ENCODE results near the gene BTN3A1. TPM values are rescaled to one million over a fixed set of nuclear protein-coding genes. Genes with fewer than 3 reads are reported as not detected.
"Not testable (repeated sequence)": the region's sequence is repeated elsewhere in the genome, so short reads cannot be mapped to it uniquely, and the experiment has no call there.

The BTN3A1 gene
- total RNA-seq, 1 donor from 2014 or later: 17.2 TPM

GRCh38 chr6:26450240-26450639 is 48.2 kb downstream of the BTN3A1 start:
- Histone ChIP-seq H3K9me3 (ENCODE audit: control insufficient read depth in 3 of 3, low read length in 3 of 3) (no peaks in the 10 kb centered on the region), H3K9ac (ENCODE audit: low read depth in 1 of 3, low read length in 3 of 3) (no peak overlapping the region), H3K4me1 (ENCODE audit: control insufficient read depth in 3 of 3, insufficient read depth in 3 of 3, low read length in 3 of 3) (peaks cover 0 to 4% (median 0%) of the 10 kb centered on the region in 3 donors), H3K4me3 (ENCODE audit: low read length in 3 of 3) (no peak overlapping the region), H3K27ac (ENCODE audit: low read depth, low read length) (no peak overlapping the region), H3K27me3 (ENCODE audit: control insufficient read depth in 3 of 3, insufficient read depth in 3 of 3, low read length in 3 of 3) (no peaks in the 10 kb centered on the region), H3K36me3 (ENCODE audit: control insufficient read depth in 3 of 3, insufficient read depth in 3 of 3, low read length in 3 of 3) (peaks cover 3 to 15% (median 4%) of the 10 kb centered on the region in 3 donors)

GRCh38 chr6:26452631-26453235 is 50.7 kb downstream of the BTN3A1 start:
- no peaks in the 10 kb centered on the region for H3K27me3 ChIP-seq (ENCODE audit: control insufficient read depth in 3 of 3, insufficient read depth in 3 of 3, low read length in 3 of 3)
- H3K9ac ChIP-seq (ENCODE audit: low read depth in 1 of 3, low read length in 3 of 3): no peak overlapping the region
- no peak overlapping the region for H3K27ac ChIP-seq (ENCODE audit: low read depth, low read length)
- H3K9me3 ChIP-seq (ENCODE audit: control insufficient read depth in 3 of 3, low read length in 3 of 3): no peaks in the 10 kb centered on the region
- H3K4me1 ChIP-seq (ENCODE audit: control insufficient read depth in 3 of 3, insufficient read depth in 3 of 3, low read length in 3 of 3): peaks cover 6 to 8% (median 7%) of the 10 kb centered on the region in 3 donors
- peaks cover 0 to 13% (median 4%) of the 10 kb centered on the region in 3 donors for H3K36me3 ChIP-seq (ENCODE audit: control insufficient read depth in 3 of 3, insufficient read depth in 3 of 3, low read length in 3 of 3)
- H3K4me3 ChIP-seq (ENCODE audit: low read length in 3 of 3): no peak overlapping the region

GRCh38 chr6:26454631-26455030 is 52.6 kb downstream of the BTN3A1 start:
- no peak overlapping the region for H3K9ac ChIP-seq (ENCODE audit: low read depth in 1 of 3, low read length in 3 of 3)

GRCh38 chr6:26455357-26455970 is 53.4 kb downstream of the BTN3A1 start:
- no peaks in the 10 kb centered on the region for H3K27me3 ChIP-seq (ENCODE audit: control insufficient read depth in 3 of 3, insufficient read depth in 3 of 3, low read length in 3 of 3)
- no peak overlapping the region for H3K4me3 ChIP-seq (ENCODE audit: low read length in 3 of 3)
- peaks cover 10 to 11% (median 11%) of the 10 kb centered on the region in 3 donors for H3K36me3 ChIP-seq (ENCODE audit: control insufficient read depth in 3 of 3, insufficient read depth in 3 of 3, low read length in 3 of 3)
- H3K9ac ChIP-seq (ENCODE audit: low read depth in 1 of 3, low read length in 3 of 3): no peak overlapping the region
- no peak overlapping the region for H3K27ac ChIP-seq (ENCODE audit: low read depth, low read length)
- no peaks in the 10 kb centered on the region for H3K9me3 ChIP-seq (ENCODE audit: control insufficient read depth in 3 of 3, low read length in 3 of 3)
- peaks cover 18 to 23% (median 19%) of the 10 kb centered on the region in 3 donors for H3K4me1 ChIP-seq (ENCODE audit: control insufficient read depth in 3 of 3, insufficient read depth in 3 of 3, low read length in 3 of 3)

More at GRCh38 chr6:26454631-26455030, 52.6 kb downstream of the BTN3A1 start:
- Histone ChIP-seq H3K4me1 (ENCODE audit: control insufficient read depth in 3 of 3, insufficient read depth in 3 of 3, low read length in 3 of 3) (peaks cover 13 to 17% (median 16%) of the 10 kb centered on the region in 3 donors), H3K27me3 (ENCODE audit: control insufficient read depth in 3 of 3, insufficient read depth in 3 of 3, low read length in 3 of 3) (no peaks in the 10 kb centered on the region), H3K27ac (ENCODE audit: low read depth, low read length) (no peak overlapping the region), H3K9me3 (ENCODE audit: control insufficient read depth in 3 of 3, low read length in 3 of 3) (no peaks in the 10 kb centered on the region), H3K4me3 (ENCODE audit: low read length in 3 of 3) (no peak overlapping the region), H3K36me3 (ENCODE audit: control insufficient read depth in 3 of 3, insufficient read depth in 3 of 3, low read length in 3 of 3) (peaks cover 3 to 7% (median 6%) of the 10 kb centered on the region in 3 donors)

GRCh38 chr6:26457264-26457805 is 55.3 kb downstream of the BTN3A1 start:
- H3K36me3 ChIP-seq (ENCODE audit: control insufficient read depth in 3 of 3, insufficient read depth in 3 of 3, low read length in 3 of 3): peaks cover 12 to 20% (median 17%) of the 10 kb centered on the region in 3 donors
- H3K4me3 ChIP-seq (ENCODE audit: low read length in 3 of 3): peak overlapping the region; percentile 90 to 96 (median 91)
- peak overlapping the region; percentile 93 for H3K27ac ChIP-seq (ENCODE audit: low read depth, low read length)
- no peaks in the 10 kb centered on the region for H3K9me3 ChIP-seq (ENCODE audit: control insufficient read depth in 3 of 3, low read length in 3 of 3)
- peaks cover 21 to 30% (median 26%) of the 10 kb centered on the region in 3 donors for H3K4me1 ChIP-seq (ENCODE audit: control insufficient read depth in 3 of 3, insufficient read depth in 3 of 3, low read length in 3 of 3)
- no peaks in the 10 kb centered on the region for H3K27me3 ChIP-seq (ENCODE audit: control insufficient read depth in 3 of 3, insufficient read depth in 3 of 3, low read length in 3 of 3)
- peak overlapping the region; percentile 89 to 95 (median 93) for H3K9ac ChIP-seq (ENCODE audit: low read depth in 1 of 3, low read length in 3 of 3)

- Histone ChIP-seq H3K36me3 (ENCODE audit: control insufficient read depth in 3 of 3, insufficient read depth in 3 of 3, low read length in 3 of 3) (peaks cover 13 to 25% (median 23%) of the 10 kb centered on the region in 3 donors), H3K27ac (ENCODE audit: low read depth, low read length) (peak within 1 kb of the TSS; percentile 93), H3K4me3 (ENCODE audit: low read length in 3 of 3) (peak within 1 kb of the TSS; percentile 90 to 96 (median 91)), H3K4me1 (ENCODE audit: control insufficient read depth in 3 of 3, insufficient read depth in 3 of 3, low read length in 3 of 3) (peaks cover 21 to 30% (median 26%) of the 10 kb centered on the region in 3 donors), H3K9ac (ENCODE audit: low read depth in 1 of 3, low read length in 3 of 3) (peak within 1 kb of the TSS; percentile 89 to 95 (median 93)), H3K27me3 (ENCODE audit: control insufficient read depth in 3 of 3, insufficient read depth in 3 of 3, low read length in 3 of 3) (no peaks in the 10 kb centered on the region), H3K9me3 (ENCODE audit: control insufficient read depth in 3 of 3, low read length in 3 of 3) (no peaks in the 10 kb centered on the region)
These were observed 56.0 kb downstream of the BTN3A1 start, which contains the start of gene BTN2A1 for GRCh38 chr6:26457806-26458688. Gene BTN2A1, plus strand, starts transcription at chr6:26457955. Its CDS starts 682 bp downstream, at chr6:26458637.

- H3K9me3 ChIP-seq (ENCODE audit: control insufficient read depth in 3 of 3, low read length in 3 of 3): no peaks in the 10 kb centered on the region
- H3K36me3 ChIP-seq (ENCODE audit: control insufficient read depth in 3 of 3, insufficient read depth in 3 of 3, low read length in 3 of 3): peaks cover 20 to 37% (median 35%) of the 10 kb centered on the region in 3 donors
- H3K27ac ChIP-seq (ENCODE audit: low read depth, low read length): no peak overlapping the region
- peaks cover 21 to 30% (median 26%) of the 10 kb centered on the region in 3 donors for H3K4me1 ChIP-seq (ENCODE audit: control insufficient read depth in 3 of 3, insufficient read depth in 3 of 3, low read length in 3 of 3)
- H3K27me3 ChIP-seq (ENCODE audit: control insufficient read depth in 3 of 3, insufficient read depth in 3 of 3, low read length in 3 of 3): no peaks in the 10 kb centered on the region
- H3K4me3 ChIP-seq (ENCODE audit: low read length in 3 of 3): peak overlapping the region in 2 of 3 donors; percentile 44 to 96
- peak overlapping the region; percentile 13 to 34 (median 18) for H3K9ac ChIP-seq (ENCODE audit: low read depth in 1 of 3, low read length in 3 of 3)
These were observed 57.1 kb downstream of the BTN3A1 start for GRCh38 chr6:26459023-26459810.

- peaks cover 41 to 58% (median 56%) of the 10 kb centered on the region in 3 donors for H3K36me3 ChIP-seq (ENCODE audit: control insufficient read depth in 3 of 3, insufficient read depth in 3 of 3, low read length in 3 of 3)
- peaks cover 21 to 30% (median 26%) of the 10 kb centered on the region in 3 donors for H3K4me1 ChIP-seq (ENCODE audit: control insufficient read depth in 3 of 3, insufficient read depth in 3 of 3, low read length in 3 of 3)
- not testable (repeated sequence) for H3K9me3 ChIP-seq (ENCODE audit: control insufficient read depth in 3 of 3, low read length in 3 of 3); H3K4me3 ChIP-seq (ENCODE audit: low read length in 3 of 3); H3K27ac ChIP-seq (ENCODE audit: low read depth, low read length); H3K9ac ChIP-seq (ENCODE audit: low read depth in 1 of 3, low read length in 3 of 3); H3K27me3 ChIP-seq (ENCODE audit: control insufficient read depth in 3 of 3, insufficient read depth in 3 of 3, low read length in 3 of 3)
These were observed 59.3 kb downstream of the BTN3A1 start for GRCh38 chr6:26461353-26461752.

GRCh38 chr6:26464014-26464413 is 61.9 kb downstream of the BTN3A1 start:
- Histone ChIP-seq H3K36me3 (ENCODE audit: control insufficient read depth in 3 of 3, insufficient read depth in 3 of 3, low read length in 3 of 3) (peaks cover 65 to 83% (median 76%) of the 10 kb centered on the region in 3 donors), H3K9ac (ENCODE audit: low read depth in 1 of 3, low read length in 3 of 3) (no peak overlapping the region), H3K4me1 (ENCODE audit: control insufficient read depth in 3 of 3, insufficient read depth in 3 of 3, low read length in 3 of 3) (peaks cover 11 to 20% (median 19%) of the 10 kb centered on the region in 3 donors), H3K9me3 (ENCODE audit: control insufficient read depth in 3 of 3, low read length in 3 of 3) (no peaks in the 10 kb centered on the region), H3K27me3 (ENCODE audit: control insufficient read depth in 3 of 3, insufficient read depth in 3 of 3, low read length in 3 of 3) (no peaks in the 10 kb centered on the region), H3K4me3 (ENCODE audit: low read length in 3 of 3) (no peak overlapping the region), H3K27ac (ENCODE audit: low read depth, low read length) (no peak overlapping the region)

All from skeletal muscle tissue (tissue), 4 donors.